OCI-LY7 (cell line): ENCODE data around the gene RLN3.

Experiments used
- CTCF ChIP-seq: fragments of 200-600 bp; sonication (generic); conservative IDR thresholded peaks from 2 replicates; pipeline ENCODE4 v1.5.1; 2014; ENCODE audit warnings: mild to moderate bottlenecking, antibody characterized with exemption, low read length, moderate library complexity, mixed read lengths
- EZH2phosphoT487 ChIP-seq: fragments of 200-600 bp; sonication (generic); IDR thresholded peaks from 2 replicates; pipeline ENCODE4 v1.6.1; 2018; ENCODE audit warnings: low read depth, borderline replicate concordance, mild to moderate bottlenecking, mixed run types, antibody characterized with exemption, low read length, moderate library complexity, mixed read lengths

DNA sequence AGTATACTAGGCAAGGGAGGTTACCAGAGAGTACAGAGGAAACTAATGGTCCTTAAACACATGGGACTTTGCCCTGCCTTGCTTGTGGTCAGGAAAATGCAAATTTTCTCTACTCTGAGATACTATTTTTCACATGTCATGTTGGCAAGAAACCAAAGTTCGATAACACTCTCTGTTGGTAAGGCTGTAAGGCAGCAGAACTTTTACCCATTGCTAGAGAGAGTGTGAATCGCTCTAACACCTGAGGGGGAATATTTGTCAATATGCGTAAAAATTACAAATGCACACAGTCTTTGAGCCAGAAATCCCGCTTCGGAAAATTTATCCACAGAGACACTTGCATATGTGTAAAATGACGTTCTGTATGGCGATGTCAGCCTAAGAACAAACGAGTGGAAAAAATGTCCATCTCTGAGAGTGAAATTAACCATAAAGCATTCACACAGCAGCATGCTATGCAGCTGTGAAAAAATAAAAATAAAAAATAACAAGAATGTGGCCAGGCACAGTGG is 12.4 kb upstream of the RLN3 start:
- TF ChIP-seq CTCF: no peak
- no peak for TF ChIP-seq EZH2phosphoT487
